HCT116 (cell line): ENCODE measurements around the gene SCARB1.

ENCODE experiments used
- EGR1 ChIP-seq: IDR thresholded peaks from 2 replicates; pipeline ENCODE4 v1.6.1; 2012; ENCODE audit warnings: low read depth
- EZH2 ChIP-seq: fragments of 200-600 bp; sonication (generic); IDR thresholded peaks from 2 replicates; pipeline ENCODE4 v1.6.1; 2017; ENCODE audit warnings: antibody characterized with exemption, mixed run types
- JUND ChIP-seq: IDR thresholded peaks from 2 replicates; pipeline ENCODE4 v1.6.1; 2012
- POLR2A ChIP-seq: IDR thresholded peaks from 2 replicates; pipeline ENCODE4 v1.7.0; 2011; ENCODE audit warnings: borderline replicate concordance; ENCODE audit not compliant: insufficient read depth, insufficient read length; ENCODE audit errors: extremely low read depth
- POLR2AphosphoS5 ChIP-seq: IDR thresholded peaks from 2 replicates; pipeline ENCODE4 v1.6.1; 2011; ENCODE audit warnings: mild to moderate bottlenecking, low read depth, low read length, moderate library complexity
- RAD21 ChIP-seq: IDR thresholded peaks from 2 replicates; pipeline ENCODE4 v1.6.1; 2012; ENCODE audit warnings: low read depth, mild to moderate bottlenecking
- SIN3A ChIP-seq: IDR thresholded peaks from 2 replicates; pipeline ENCODE4 v1.6.1; 2012; ENCODE audit warnings: low read depth
- SP1 ChIP-seq: IDR thresholded peaks from 2 replicates; pipeline ENCODE4 v1.6.1; 2012; ENCODE audit warnings: low read depth
- TCF7L2 ChIP-seq: IDR thresholded peaks from 2 replicates; pipeline ENCODE4 v1.7.0; 2011; ENCODE audit warnings: borderline replicate concordance, inconsistent platforms; ENCODE audit not compliant: insufficient read depth, insufficient read length; ENCODE audit errors: extremely low read depth
- TF ChIP-seq, protein P1 (sequence below), 3 experiments: fragments of 200-600 bp in 1 of 3; sonication (generic) in 1 of 3; IDR thresholded peaks in 2 of 3; conservative IDR thresholded peaks in 1 of 3; 2 replicates each; pipeline ENCODE4 v1.5.1; 2012 to 2017; ENCODE audit warnings: low read depth in 2 of 3, low read length in 2 of 3, antibody characterized with exemption in 1 of 3, borderline replicate concordance in 1 of 3, control low read depth in 1 of 3, mild to moderate bottlenecking in 1 of 3, mixed read lengths in 1 of 3, mixed run types in 1 of 3, moderate library complexity in 1 of 3; ENCODE audit not compliant: insufficient read depth in 1 of 3
- TF ChIP-seq, protein P2 (sequence below): IDR thresholded peaks from 2 replicates; pipeline ENCODE4 v1.6.1; 2012

DNA sequence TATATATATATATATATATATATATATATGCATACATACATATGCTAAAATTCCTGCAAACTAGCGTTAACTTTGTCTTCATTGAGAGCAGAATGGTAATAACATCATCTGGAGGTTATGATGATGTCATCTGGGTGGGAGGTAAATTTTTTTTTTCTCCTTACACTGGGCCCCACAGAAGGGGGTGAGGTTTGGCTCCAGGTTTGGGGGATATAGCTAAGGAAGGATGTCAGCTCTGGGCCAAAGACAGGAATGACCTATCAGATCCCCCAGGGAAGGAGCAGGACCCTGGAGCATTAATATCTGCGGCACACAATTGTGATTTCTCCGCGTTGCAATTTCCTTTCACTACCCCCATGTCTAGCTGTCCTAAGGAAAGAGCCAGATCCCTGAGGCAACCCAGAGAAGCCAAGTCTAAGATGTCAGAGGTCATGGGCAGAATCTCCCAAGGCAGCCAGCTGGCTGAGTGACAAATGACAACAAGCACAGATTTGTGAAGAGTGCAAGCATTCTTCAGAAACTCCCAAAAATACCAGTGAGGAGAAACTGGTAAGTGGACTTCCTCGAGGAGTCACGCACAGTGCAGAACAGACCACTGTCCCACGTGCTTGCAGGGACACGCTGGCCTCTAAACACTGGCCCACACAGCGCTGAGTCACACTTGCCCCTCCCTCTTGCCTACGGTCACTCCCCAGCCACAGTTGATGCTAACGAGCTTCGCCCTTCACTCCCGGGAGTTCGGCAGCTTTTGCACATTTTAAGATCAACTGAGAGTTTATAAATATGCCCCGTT, 40.8 kb upstream of the SCARB1 start:
- no peak for TF ChIP-seq POLR2A
- TF ChIP-seq, protein P1, sequence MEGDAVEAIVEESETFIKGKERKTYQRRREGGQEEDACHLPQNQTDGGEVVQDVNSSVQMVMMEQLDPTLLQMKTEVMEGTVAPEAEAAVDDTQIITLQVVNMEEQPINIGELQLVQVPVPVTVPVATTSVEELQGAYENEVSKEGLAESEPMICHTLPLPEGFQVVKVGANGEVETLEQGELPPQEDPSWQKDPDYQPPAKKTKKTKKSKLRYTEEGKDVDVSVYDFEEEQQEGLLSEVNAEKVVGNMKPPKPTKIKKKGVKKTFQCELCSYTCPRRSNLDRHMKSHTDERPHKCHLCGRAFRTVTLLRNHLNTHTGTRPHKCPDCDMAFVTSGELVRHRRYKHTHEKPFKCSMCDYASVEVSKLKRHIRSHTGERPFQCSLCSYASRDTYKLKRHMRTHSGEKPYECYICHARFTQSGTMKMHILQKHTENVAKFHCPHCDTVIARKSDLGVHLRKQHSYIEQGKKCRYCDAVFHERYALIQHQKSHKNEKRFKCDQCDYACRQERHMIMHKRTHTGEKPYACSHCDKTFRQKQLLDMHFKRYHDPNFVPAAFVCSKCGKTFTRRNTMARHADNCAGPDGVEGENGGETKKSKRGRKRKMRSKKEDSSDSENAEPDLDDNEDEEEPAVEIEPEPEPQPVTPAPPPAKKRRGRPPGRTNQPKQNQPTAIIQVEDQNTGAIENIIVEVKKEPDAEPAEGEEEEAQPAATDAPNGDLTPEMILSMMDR (IDR thresholded peaks at IDR 0.05 in 2 of 3, conservative IDR thresholded peaks at IDR 0.05 in 1 of 3; ENCODE audit: borderline replicate concordance in 1 of 3, insufficient read depth in 1 of 3, low read depth in 2 of 3, low read length in 2 of 3) = no peak
- TF ChIP-seq SIN3A = peak; percentile 64; the same call in 1 of the 2 replicates
- TF ChIP-seq TCF7L2 = peak; percentile 13
- peak; percentile 51 for TF ChIP-seq POLR2AphosphoS5
- no peak for TF ChIP-seq EGR1
- TF ChIP-seq SP1 = peak; percentile 85
- no peak for TF ChIP-seq RAD21
- TF ChIP-seq EZH2 = no peak
- TF ChIP-seq, protein P2, sequence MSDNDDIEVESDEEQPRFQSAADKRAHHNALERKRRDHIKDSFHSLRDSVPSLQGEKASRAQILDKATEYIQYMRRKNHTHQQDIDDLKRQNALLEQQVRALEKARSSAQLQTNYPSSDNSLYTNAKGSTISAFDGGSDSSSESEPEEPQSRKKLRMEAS = peak; percentile 99
- TF ChIP-seq JUND = peak; percentile 85
